IMR-90 (cell line): ENCODE data around the gene GLRX3. TPM values are rescaled to one million over a fixed set of nuclear protein-coding genes. Genes with fewer than 3 reads are reported as not detected.

Source experiments
- ELK1 ChIP-seq: fragments of 150-350 bp; IDR thresholded peaks from 2 replicates; pipeline ENCODE4 v1.6.1; 2016; ENCODE audit warnings: low read depth, mild to moderate bottlenecking, low read length, moderate library complexity, borderline replicate concordance
- USF2 ChIP-seq: fragments of 150-350 bp; IDR thresholded peaks from 2 replicates; pipeline ENCODE4 v1.6.1; 2017; ENCODE audit warnings: mild to moderate bottlenecking, antibody characterized with exemption, low read length, low read depth
- polyA plus RNA-seq, 3 experiments: library from polyadenylated mRNA; depleted of rRNA; stranded (reverse); fragments of >200 nt; gene quantifications; 2 replicates each; pipeline ENCODE4 v1.2.3, GENCODE V29; 2012; ENCODE audit warnings: low replicate concordance in 1 of 3
- total RNA-seq: library from RNA; depleted of rRNA; stranded (reverse); fragments of >200 nt; gene quantifications from 2 replicates; pipeline ENCODE4 v1.2.3, GENCODE V29; 2012

The GLRX3 gene
- total and polyA plus RNA-seq, 2 of the 4 experiments (the other 2 are of a cell fraction) = 78.7 to 81.7 TPM

DNA sequence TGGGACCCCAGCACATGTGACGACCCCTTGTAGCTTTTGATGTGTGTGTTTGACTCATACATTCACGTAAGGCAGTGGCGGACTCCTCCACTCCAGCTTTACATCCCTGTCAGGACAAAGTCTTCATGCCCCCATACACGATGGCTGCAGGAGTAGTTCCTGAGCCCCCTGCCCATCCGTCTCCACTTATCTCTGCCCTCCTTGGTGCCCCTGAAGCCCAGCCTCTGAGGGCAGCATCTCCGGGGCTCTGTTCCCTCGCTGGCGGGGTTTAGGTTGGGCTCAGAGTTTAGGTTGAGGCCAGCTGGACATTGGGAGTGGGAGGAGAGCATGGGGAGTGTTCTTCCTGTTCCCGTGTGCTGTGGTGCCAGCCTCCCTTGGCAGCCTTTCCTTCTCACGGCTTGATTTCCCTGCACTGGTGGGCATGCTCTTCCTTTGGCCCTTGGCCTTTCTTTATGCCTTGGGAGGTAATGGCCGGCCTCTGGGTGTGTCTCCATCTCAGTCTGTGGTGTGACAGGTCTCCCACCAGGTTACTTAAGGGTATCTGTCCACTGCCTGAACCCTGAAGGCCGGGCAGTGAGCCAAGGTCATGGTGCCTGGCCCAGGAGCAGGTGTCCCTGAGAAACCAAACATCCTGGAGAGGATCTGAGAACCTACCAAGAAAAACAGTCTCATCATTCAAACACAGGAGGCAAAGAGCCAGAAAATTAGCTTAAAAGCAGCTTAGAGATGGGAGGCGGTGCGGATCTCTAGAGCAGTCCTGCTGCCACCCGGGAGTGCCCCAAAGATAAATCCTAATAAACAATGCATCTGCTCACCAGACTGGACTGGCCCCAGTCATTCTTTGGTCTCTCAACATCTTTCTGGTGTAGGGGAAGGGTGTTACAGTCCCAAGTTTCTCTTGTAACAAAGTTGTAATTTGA is 85.5 kb downstream of the GLRX3 start (continued):
- no peak for TF ChIP-seq ELK1
- TF ChIP-seq USF2 = no peak
